AG20443 (cell line): ENCODE data around the gene EPHA3.

Experiments
- DNase-seq: peaks from one replicate; pipeline ENCODE4 v3.0.0; 2012; ENCODE audit warnings: low spot score, mixed read lengths

Gene EPHA3

GRCh38 chr3:89145995-89146394, 38.6 kb downstream of the EPHA3 start:
- DNase-seq = peak; percentile 54

- no peak for DNase-seq
Measured at GRCh38 chr3:89154416-89154815, 47.0 kb downstream of the EPHA3 start.

- no peak for DNase-seq
Measured at GRCh38 chr3:89155811-89156210, 48.4 kb downstream of the EPHA3 start.

- no peak for DNase-seq
Measured at GRCh38 chr3:89157575-89157974, 50.2 kb downstream of the EPHA3 start.

GRCh38 chr3:89159605-89160004, 52.2 kb downstream of the EPHA3 start:
- DNase-seq = no peak

- DNase-seq = no peak
Measured at GRCh38 chr3:89164774-89165173, 57.4 kb downstream of the EPHA3 start.

DNA sequence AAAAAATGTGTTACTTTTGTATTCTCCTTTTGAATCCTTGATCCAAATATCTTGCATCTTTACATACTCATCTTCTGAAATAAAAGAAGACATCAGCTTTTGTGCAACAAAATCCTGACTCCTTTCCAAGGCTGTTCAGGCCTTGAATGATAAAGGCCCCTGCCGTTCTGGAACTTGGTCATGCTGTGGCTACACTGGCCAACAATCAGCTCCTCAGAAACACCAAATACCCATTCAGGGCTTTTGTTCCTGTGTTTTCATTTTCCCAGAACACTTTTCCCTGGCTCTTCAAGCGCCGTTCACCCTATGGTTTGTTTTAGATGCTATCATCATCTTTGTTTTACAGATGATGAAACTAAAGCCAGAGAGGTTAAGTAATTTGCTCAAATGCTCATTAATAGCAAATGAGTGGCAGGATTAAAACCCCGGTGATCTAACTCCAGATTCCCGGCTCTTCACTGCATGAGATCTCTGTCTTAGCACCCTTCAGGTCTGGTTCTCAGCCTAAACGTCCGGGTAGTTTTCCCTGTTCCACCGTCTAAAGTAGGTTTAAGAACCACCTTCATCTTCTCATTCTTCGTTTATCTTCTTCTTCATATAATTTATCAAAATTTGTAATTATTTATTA, 58.3 kb downstream of the EPHA3 start:
- DNase-seq = no peak

DNA sequence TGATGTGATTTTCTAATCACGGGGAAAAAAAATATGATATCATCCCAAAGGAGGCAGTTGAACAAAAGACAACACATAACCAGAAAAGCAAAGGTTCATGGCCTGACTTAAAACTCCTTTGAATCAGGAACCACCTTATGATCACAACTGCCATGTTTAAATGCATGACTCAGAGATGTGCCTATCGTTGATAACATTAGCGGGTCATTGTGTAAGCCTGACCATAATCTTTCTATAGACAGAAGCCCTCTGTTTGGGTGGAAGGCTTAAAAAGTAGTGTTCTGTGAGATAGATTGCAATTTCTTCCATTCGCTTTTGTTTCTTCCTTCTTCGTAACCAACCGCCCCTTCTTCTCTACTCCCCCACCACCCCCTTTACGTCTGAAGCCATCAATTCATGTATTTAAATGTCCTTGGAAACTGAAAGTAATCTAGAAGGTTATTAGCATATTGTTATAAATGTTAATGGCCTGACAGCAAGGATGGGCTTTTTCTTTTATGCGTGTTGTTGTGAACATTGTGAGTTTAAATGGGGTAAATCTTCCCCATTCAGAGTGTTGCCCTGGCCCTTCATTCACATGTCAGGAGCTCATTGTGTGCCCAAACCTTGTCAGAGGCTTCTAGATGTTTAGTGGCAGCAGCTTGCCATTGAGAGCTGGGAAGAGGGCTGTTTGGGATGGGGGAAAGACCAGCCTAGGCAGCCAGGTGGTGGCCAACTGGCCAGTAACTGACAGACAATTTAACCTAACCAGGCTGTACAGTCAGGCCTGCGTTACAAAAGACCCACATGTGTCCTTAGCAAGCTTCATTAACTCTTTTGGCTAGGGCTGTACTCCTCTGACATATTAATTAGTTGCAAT, 64.5 kb downstream of the EPHA3 start:
- DNase-seq = no peak

DNA sequence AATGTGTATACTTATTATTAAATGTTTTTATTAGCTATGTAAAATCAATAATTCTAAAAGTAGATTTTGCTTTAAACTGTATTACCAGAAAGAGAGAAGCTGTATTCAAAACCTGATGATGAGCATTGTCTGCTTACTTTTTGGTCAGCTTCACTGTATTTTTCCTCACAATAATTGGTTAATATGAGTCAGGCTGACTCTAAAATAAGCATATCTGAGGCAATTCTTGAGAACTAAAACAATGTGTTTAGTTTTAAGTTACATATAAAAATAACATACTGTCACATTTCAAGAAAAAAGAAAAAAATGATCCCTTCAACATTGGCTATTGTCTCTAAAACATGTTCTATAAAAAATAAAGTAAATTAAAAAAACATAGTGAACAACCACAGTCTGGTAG, 66.1 kb downstream of the EPHA3 start:
- no peak for DNase-seq

DNA sequence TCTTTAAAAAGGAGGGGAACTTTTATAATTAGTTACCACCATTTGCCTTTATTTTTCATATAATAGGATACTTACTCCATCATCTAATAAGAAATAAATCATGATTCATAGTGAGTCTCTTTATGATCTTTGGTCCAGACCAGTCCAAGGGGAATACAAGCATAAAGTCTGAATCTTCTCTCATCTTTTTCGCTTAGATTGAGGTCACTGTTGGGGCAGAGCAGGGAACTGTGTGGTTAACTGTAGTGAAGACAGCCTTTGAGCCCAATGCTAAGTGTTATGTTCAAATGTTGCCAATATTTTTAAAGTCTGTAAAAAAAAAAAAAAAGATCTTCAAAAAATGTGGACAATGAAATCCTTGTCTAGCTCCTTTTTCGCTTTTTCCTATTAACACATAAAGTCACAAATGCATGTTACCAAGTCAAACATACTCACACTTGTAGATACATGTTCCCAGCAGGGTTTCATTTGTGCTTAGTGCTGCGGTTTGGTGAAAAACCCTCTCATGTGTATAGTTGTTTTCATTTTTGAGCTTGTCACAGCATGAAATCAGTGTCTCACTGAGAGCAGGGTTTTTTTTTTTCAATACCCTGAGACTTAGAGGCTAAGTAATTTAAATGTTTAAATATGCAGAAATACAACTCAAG, 72.1 kb downstream of the EPHA3 start:
- DNase-seq = no peak

DNA sequence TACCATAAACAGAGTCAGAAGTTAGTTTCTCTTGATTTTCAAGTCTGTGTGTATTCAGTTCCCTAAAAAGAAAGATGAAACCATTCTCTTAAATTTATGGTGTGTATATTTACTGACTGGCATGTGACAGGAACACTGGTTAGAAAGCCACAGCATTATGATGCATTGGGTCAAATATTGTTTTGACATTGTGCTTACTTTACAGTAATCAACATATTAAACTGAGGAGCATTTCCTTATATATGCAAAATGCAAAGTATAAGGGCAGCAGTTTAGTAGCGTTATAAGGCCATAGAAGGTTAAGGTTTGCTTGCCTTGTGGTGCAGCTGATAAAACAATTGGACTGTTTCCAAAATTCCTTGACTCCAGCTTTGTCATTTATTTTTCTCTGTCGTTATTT, 72.9 kb downstream of the EPHA3 start:
- DNase-seq = no peak

DNA sequence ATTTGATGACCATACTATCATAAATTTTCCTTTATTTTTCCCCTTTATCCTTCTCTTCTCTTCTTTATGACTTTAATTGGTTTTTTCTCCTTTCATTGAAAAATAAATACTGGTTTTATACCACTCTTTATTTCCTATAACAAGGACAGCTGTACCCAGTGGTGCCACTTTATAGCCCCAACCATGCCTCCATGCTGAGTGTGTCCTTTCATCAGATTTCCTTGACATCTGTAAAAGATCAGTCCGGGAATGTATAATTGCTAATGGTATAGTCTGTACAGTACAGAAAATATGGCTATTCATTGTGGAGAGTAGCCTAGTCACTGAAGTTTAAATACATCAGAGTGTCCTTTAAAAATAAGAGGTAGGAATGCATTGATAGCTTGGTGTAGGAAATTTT, 74.6 kb downstream of the EPHA3 start:
- DNase-seq = no peak

DNA sequence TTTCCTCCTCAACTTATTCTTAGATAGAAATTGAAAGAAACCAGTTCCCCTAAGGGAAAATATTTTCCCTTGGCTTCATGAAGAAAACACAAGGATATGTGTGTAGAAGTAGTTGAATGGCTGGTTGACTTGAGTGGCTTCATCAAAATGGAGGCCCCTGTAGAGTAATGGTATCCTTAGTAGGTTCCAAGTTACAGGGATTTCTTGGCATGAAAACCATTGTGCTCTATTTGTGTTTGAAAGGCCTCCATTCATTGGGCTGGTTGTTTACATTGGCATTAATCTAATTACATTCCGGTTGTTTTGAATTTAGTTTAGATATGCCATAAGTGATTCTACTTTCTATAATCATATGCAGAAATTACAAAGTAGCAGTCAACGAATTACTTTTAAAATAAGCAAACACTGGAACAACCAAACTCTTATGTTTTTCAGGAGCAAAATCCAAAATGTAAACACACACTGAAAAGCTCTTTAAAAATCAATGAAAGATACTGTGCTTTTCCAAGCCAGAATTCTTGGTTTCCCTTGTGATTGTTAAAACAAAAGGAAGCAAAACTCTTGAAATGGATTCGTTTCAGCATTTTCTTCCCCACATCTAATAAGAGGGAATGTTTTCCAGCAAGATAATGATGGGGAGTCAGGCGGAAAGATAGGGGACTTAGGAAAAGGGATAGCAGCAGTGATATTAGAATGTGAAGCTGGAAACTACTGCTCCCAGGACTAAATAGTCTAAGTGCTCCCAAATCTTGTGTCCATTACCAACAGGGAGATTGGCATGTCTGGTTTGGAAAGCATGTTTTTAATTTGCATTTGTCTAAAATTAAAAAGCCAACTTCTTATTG, 77.0 kb downstream of the EPHA3 start:
- DNase-seq = no peak

GRCh38 chr3:89186456-89186855, 79.0 kb downstream of the EPHA3 start:
- no peak for DNase-seq

- DNase-seq = no peak
Measured at GRCh38 chr3:89198591-89198990, 91.2 kb downstream of the EPHA3 start.

DNA sequence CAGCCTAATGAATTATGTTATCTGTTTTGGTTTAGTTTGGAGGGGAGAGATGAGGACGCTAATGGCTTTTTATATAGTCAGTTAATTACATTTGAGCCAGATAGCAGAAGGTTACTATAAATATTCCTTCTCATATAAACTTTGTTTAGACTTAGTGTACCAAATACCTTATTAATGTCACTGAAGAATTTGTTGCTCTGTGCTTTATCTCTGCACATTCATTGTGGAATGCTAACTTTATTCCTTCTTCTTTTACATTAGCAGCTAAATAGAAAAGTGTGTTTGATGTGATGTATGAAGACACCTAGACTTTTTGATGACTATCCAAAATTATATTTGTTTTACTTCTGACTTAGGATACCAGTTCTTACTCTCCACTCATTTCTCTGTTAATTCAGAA, 105.2 kb downstream of the EPHA3 start:
- DNase-seq = no peak

- DNase-seq = no peak
Measured at GRCh38 chr3:89216016-89216739, 108.8 kb downstream of the EPHA3 start.

- no peak for DNase-seq
Measured at GRCh38 chr3:89217148-89217685, 109.8 kb downstream of the EPHA3 start.

- DNase-seq = no peak
Measured at GRCh38 chr3:89221924-89222323, 114.5 kb downstream of the EPHA3 start.

DNA sequence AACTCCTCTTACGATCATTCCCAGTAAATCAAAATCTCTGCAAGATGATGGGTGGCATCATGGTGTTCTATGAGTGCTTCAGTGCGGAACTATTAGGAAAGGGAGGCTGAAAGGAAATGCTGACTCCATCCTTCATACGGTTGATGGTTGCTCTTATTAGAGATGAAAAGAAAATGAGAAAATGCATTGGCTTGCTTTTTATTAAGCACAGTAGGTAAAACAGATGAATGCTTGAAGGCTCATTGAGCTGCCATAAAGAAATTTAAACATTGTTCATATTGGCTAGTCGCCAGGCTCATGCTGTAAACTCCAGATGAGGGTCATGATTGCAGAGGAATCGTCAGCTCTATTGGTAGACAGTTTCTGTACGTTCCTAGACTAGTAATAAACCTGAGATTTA, 115.8 kb downstream of the EPHA3 start:
- DNase-seq = no peak

DNA sequence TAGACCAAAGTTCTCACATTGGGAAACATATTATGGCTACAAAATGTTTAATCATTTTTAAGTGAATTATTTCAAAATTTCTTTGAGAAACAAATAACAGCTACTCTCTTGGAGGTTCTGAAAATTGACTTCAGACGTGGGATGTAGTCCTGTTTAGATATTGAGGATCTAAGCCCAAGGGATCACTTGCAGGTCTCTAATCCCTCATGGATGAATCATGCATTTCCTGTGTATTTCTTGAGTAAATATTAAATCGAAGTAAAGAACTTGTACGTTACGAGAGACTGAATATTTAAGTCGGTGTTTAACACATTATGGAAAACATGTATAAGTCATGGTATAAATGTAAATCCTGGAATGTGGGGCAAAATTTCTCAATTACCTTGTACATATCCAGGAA, 119.8 kb downstream of the EPHA3 start:
- DNase-seq = no peak
